Activated gamma-delta T cell treated with anti-CD3 and anti-CD28 coated beads, Interleukin-2, amount 50 U/mL, for 16 hours (primary cell): Measurements from ENCODE around the gene PLA2G2F.

ENCODE experiments used
- DNase-seq: peaks from one replicate; pipeline ENCODE4 v3.0.0-alpha.2; 2020; ENCODE audit warnings: low read depth

The PLA2G2F gene

DNA sequence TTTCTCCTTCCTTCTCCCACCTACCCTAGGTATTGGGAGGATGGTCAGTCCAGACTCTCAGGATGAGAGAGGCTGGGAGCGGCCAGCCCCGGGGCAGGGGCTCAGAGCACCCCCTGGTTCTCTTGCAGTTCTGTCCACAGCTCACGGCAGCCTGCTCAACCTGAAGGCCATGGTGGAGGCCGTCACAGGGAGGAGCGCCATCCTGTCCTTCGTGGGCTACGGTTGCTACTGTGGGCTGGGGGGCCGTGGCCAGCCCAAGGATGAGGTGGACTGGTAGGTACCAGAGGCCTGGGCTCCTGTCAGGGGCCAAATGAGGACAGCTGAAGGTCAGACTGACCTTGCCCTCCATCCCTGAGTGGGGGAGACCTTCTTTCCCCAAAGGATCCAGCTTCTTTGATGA is 4.2 kb downstream of the PLA2G2F start:
- no peak for DNase-seq

DNA sequence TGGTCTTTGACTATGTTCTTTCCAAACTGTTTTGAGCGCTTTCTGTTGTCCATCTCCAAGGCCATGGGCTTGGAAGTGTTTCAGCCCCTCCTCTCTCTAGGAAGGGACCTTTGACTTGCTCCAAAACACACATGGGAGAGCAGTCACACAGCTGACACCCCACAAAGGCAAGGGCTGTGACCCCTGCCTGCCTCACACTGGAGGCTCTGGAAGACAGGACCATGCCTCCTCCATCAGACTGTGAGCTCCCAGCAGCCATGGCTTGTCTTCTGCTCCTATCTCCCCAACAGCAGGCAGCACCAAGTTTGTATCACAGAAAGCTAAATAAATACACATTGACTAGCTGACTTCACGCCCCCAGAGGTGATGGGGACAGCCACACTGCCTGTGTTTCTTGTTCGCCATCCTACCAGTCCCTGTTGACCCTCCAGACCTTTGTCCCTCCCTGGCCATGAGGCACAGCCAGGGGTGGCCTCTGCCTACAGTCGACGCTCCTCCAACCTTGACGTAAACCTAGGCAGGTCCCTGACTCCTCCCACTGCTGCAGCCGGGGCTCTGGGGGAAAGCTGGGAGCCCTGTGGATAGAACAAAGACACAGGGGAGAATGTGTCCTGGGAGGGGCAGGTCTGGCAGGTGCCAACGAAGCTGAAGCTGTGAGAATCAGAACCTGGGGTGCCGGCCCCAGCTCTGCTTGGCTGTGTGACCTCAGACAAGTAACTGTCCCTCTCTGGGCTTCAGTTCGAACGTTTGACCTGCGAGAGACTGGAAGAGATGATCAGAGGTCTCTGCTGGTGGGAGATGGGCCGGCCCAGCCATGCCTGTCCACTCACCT is 4.8 kb downstream of the PLA2G2F start:
- DNase-seq: no peak

GRCh38 chr1:20147846-20148570 is 8.9 kb downstream of the PLA2G2F start:
- DNase-seq: no peak

DNA sequence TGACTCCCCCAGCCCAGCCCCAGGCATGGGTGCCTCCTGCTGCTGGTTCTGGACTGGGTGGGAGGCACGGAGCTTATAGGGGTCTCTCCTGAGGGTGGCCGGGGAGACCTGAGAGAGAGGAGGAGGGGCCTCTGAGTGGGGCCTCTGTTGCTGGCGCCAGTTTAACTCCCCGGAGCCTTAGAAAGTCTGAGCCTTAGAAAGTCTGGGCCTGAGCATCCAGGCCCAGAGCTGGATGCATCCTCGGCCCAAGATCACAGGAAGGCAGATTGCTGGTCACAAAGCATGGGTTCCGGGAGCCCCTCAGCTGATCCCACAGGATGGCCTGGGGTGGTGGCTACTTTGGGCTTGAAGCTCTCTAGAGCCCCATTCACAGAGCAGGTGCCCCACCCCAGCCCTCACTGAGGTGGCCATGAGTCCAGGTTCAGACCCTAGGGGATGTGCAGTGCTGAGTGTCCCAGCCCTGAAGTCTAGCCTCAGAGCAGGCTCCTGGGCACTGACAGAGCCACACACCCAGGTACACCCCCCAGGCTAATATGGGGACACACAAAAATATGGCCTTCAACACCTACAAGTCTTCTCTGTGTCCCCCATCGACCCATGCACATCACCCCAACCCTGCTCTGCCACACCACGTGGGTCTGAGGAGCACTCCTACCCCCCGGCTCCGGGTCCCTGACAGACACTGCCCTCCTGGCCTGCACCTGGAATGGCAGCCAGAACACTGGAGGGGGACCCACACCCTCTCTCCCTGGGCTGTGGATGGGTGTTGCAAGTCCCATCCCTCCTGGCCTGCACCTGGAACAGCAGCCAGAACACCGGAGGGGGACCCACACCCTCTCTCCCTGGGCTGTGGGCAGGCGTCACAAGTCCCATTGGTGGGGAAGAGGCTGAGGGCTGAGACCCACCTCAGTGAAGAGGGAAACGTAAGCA is 9.7 kb downstream of the PLA2G2F start:
- no peak for DNase-seq

GRCh38 chr1:20149601-20150325 is 10.6 kb downstream of the PLA2G2F start:
- DNase-seq: no peak

DNA sequence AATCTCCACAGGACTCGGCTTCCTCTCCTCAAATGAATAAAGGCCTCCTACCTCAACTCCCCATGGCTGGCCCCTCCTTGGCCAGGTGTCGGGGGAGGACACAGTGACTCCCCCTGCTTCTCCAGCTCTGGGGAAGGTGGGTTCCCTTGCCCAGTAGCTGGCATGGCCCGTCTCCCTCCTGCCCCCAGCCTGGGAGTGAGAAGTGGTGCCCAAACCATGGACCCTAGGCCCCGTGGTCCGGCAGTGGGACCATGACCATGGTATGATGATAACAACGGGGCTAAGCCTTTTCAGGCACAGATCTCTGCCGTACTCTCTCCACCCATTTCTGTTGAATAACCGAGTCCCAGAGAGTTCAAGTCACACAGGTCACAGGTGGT is 11.2 kb downstream of the PLA2G2F start:
- no peak for DNase-seq

- DNase-seq: no peak
These were observed 11.8 kb downstream of the PLA2G2F start for GRCh38 chr1:20150969-20151368.

- DNase-seq: peak; percentile 65
These were observed 12.9 kb downstream of the PLA2G2F start for GRCh38 chr1:20151906-20152598.

DNA sequence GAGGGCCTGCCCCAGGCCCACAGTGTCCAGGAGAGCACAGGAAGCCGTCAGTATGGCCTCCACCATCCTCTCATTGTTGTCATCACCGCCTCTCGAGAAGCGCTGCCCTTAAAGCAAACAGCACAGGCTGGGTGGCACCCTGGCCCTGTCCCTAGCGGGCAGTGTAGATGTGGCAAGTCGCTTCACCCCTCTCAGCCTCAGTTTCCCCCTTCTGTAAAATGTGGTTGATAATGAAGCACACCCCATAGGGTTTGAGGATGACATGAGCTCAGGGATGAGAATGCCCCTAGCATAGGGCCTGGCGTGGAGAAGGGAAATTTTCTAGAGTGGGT is 13.4 kb downstream of the PLA2G2F start:
- no peak for DNase-seq

DNA sequence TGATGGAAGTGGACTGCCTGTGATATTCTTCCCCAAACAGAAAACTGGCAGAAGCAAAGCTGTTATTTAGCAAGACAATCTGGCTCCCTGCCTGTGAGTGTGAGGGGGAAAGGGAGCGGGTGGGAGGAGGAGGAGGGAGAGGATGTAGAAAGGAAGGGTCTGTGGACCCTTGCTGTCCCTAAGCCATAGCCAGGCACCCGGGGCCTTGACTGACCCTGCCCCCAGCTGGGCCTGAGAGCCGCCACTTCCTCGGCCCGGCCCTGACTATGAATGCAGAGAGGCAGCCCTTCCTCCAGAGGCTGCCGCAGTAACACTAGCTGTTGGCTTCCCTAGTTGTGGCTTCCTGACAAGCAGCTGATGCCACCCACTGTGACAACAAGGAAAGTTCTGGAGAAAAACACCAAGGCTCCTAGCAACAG is 13.9 kb downstream of the PLA2G2F start:
- no peak for DNase-seq

- DNase-seq: no peak
These were observed 15.2 kb downstream of the PLA2G2F start for GRCh38 chr1:20154301-20154831.

- DNase-seq: no peak
These were observed 19.4 kb downstream of the PLA2G2F start for GRCh38 chr1:20158358-20159070.

DNA sequence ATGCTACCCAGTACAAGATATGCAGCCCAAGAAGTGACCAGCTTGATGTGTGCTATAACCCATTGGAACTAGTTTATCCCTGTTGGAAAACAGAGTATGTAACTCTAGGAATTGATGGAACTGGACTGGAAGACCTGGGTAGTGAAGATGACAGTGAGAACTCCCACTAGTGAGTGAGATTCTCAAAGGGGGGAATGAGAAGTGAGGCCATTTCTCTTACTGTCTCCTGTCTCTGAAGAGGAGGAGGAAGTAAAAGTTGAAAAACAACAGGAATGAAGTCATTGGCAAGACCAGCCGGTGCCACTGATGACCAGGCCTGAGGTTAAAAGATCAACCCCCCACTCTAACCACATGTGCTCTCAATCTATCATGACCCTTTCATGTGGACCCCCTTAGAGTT is 20.9 kb downstream of the PLA2G2F start:
- DNase-seq: no peak

GRCh38 chr1:20164694-20165202 is 25.6 kb downstream of the PLA2G2F start:
- no peak for DNase-seq

DNA sequence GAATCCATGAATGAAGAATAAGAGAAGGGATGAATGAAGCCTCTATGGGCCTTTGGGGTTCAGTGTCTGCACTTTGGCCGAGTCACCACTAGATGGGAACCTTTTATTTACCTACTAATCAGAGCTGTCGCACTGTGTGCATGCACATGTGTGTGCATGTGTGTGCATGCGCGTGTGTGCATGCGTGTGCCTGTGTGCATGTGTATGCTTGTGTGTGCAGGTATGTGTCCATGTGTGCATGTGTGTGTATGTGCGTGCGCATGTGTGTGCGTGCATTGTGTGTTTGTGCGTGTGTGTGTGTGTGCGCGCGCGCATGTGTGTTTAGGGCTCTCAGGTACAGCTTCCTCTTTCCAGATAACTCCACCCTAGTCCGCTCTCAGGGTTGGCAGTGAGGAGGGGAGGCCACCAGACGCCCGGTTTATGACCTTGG is 26.4 kb downstream of the PLA2G2F start:
- no peak for DNase-seq

GRCh38 chr1:20166051-20166450 is 26.9 kb downstream of the PLA2G2F start:
- no peak for DNase-seq

- no peak for DNase-seq
These were observed 28.0 kb downstream of the PLA2G2F start for GRCh38 chr1:20167126-20167525.

DNA sequence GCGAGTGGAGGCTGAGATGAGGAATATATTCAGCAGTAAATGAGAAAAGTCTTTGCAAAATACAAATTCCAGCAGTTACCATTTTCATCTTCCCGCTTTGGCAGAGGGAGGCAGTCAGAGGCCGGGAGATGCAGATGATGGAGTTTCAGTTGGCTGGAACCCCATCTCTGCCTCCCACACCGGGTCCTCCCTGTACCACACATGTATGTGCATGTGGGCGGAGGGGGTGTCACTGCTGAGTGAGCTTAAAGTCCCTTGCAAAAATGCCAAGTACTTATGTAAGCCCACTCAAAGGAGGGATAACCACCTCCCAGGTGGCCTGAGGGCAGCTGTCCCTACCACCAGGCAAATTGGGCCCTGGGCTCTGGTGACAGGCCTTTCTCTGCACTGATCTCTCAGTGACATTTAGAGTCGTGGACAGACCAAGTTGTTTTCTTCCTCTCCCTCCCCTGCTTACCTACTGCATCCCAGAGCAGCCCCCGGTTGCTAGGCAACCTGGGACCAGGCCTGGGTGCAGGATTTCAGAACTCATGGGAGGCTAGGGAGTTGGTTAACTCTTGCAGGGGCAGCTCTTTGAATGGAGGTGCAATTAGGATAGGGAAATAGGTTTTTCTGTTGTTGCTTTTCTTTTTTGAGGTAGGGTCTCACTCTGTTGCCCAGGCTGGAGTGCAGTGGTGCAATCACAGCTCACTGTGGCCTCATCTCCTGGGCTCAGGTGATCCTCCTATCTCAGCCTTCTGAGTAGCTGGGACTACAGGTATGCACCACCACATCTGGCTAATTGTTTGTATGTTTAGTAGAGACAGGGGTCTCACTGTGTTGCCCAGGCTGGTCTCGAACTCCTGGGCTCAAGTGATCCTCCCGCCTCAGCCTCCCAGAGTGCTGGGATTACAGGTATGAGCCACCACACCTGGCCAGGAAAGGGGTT is 29.7 kb downstream of the PLA2G2F start:
- no peak for DNase-seq

DNA sequence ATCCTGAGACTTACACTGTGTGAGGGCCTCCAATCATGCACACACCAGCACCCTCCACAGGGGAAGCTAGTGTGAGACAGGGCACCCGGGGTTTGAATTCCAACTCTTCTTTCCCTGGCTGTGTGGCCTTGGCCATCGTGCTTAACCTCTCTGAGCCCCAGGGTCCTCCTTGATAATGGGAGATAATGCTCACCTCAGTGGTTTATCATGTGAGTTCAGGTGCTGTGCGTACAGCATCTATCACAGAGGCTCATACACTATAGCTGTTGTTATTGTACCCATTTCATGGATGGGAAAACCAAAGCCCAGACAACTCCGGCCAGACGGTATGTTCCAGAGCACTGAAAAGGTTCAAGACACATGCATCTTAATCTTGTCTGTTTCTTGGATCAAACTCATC is 30.8 kb downstream of the PLA2G2F start:
- DNase-seq: no peak
